Measurements from ENCODE around the gene POLR3A.
A peak's percentile ranks its signal among the peaks of the same experiment; 100 is the strongest.

The POLR3A gene

DNA sequence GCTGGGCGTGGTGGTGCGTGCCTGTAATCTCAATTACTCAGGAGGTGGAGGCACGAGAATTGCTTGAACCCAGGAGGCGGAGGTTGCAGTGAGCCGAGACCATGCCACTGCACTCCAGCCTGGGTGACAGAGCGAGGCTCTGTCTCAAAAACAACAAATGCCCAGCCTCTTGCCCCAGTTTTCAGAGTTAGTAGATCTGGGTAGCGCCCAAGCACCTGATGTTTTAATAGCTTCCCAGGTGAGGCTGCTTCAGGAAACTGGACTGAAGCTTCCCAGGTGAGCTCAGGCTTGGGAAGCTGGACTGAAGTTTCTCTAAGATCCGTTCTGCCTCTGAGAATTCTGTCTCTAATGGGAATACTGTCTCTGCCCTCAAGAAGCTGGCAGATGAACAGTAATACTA, 16.5 kb upstream of the POLR3A start:
- no peak for DNase-seq

DNA sequence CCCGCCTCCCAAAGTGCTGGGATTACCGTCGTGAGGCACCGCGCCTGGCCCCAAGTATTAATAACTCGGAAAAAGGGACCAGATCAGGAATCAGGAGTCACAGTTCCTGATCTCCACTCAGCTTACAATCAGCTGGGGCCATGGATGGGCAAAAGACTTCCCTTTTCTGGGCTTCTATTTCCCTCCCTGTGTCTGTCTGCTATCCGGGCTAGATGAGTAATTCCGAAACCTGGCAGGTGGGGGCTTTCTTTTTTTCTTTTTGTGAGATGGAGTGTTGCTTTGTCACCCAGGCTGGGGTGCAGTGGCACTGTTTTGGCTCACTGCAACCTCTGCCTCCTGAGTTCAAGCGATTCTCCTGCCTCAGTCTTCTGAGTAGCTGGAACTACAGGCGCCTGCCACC, 15.9 kb upstream of the POLR3A start:
- peak; percentile 87 for DNase-seq

DNA sequence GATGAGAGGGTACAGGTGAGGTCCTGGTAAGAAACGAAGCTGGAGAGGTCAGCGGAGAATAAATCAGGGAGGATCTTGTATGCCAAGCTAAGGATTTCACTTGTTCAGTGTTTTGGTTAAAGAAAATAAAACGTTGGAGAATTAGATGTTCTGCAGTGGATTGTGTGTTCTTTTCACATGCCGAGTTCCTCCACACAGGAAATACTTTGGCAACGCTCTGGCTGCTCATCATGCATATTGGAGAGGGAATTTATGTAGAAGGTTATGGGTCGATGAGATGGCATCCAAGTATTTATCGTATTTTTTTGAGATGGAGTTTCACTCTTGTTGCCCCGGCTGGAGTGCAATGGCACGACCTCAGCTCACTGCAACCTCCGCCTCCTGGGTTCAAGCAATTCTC, 15.4 kb upstream of the POLR3A start:
- no peak for DNase-seq

DNA sequence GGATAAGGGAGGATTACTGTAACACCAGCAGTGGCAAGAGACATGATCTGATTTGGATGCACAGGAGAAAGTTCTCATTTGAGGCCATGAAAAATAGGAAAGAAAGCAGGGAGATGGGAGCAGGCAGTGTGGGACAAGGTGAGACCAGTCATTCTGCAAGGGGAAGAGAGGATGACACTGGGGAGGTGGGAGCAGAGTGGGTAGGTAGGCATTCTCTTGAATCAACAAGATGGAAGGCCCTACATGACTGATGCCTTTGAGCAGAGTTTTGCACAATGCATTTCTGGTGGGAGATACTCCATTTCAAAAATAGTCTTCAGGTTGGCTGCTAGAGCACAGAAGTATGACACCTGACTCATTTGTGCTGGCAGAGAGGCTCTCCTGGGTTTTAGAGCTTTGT, 14.9 kb upstream of the POLR3A start:
- DNase-seq = no peak

DNA sequence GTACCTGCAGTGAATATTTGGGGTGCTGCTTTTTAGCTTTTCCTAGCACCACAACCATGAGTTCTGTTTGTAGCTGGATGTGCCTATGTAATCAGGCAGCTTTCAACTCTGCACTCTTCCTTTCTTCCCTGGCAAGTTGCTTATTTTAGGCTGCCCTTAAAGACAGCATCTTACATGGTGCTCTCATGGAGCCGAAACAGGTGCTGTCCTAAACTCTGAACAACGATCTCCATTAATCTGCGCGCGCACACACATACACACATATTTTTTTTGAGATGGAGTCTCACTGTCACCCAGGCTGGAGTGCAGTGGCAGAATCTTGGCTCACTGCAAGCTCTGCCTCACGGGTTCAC, 13.4 kb upstream of the POLR3A start:
- DNase-seq = no peak

DNA sequence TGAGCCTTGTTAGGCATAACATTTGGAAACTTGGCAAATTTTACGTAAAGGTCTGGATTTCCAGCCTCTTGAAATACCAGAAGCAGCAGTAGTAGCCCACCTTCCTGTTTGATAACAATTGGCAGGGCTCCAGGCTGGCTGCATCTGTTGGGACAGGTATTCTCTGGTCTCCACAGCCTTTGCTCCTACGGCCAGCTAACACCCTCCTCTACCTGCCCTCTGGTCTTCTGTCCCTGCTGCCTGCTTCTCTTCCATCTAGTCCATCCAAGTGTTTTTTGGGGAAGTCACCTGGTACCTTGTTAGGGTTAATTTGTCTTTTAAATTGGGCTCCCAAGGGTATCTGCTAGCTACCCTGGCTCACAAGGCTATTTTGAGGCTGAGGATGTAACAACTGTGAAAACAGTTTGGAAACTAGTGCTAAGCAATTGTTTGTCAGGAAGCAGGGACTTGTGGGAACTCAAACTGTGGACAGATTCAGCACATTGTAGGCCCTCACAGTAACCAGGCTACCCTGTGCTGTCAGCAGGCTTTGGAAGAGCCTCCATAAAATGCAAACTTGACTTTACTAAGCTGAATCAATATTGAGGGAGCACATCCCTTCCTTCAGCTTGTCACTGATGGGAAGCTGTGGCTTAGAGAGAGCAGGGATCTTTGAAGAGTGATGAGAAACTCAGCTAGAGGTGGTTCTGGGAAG, 12.9 kb upstream of the POLR3A start:
- DNase-seq = no peak

DNA sequence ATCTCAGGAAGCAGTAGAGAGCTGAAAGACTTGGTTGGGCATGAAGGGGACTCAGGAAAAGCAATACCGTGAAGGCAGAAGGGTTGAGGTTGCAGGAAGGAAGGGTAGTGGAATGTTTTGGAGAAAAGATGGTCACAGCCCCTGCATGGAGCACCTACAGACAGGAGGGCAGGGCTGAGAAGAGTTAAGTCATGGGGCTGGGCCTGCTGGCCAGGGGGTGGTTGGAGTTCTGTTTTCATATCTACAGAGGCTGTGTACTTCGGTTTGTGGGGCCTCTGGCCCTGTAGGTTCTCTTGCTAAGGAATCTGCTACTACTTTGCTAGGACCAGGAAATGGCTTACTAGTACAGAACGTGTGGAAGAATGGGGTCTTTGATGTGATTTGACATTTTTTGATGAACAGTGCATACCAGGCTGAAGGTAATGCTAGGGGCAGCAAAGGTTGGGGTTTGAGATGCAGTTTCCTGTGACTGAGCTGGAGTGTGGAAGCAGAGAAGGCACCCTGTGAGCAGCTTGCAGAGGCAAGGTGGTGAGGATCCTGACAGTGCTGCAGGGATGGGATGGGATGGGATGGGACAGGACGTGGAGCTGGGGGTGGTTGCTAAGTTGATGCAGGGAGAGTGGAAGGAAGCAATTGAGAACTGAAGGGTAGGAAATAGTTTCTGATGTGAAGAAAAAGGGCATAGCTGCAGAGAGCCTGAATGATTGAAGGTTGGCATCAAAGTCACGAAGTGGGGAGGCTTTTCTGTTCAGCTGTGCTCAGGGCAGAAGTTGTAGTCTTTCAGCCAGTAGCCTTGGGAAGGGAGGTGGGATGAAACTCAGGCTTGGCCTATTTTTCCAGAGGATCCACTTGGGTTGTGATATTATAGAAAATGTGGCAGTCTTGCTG, 12.1 kb upstream of the POLR3A start:
- DNase-seq = no peak

DNA sequence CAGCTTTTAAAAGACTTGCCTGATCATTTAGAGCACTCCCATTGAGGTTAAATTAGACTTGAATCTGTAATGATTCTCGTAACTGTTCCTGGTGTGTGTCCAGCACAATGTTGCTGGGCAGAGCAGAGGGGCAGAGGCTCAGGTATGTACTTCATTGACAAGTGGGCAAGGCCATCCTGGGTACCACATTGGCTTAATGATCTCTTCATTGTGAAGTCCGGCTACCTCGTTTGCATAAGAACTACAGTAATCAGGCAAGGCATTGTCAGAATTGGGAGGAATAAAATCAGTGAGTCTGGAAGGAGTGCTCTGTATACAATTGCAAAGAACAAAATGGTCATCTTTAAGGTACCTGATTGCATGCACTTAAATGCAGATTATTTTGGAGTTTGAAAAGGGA, 10.4 kb upstream of the POLR3A start:
- no peak for DNase-seq

DNA sequence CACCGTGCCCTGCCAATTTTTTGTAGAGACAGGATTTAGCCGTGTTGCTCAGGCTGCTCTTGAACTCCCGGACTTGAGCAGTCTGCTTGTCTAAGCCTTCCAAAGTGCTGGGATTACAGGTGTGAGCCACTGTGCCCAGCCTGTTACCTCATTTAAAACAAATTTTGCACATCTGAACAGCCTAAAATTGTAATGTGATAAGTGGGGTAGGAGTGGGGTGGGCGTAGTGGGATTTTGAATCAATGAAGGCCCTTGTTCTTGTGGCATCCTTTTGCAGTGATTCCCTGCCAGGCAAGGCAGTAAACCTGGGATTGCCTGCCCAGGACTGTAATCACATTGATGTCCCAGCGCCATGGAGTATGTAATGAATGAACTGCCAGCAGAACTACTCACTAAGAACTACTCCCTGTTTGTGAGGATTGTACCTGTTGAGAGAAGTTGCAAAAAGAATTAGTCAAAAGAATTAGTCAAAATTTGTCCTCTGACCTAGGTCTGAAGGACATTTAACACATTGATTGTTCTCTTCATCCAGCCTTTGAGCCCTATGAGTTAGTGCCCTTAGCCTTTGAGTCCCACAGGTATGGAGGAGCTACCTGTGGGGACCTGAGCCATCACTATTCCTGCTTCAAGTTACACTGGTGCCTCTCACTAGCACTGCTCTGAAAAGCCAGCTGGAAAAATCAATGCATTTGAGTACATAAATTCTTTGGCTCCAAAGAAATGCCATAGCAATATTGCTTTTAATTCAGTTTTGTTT, 9.7 kb upstream of the POLR3A start:
- no peak for DNase-seq

DNA sequence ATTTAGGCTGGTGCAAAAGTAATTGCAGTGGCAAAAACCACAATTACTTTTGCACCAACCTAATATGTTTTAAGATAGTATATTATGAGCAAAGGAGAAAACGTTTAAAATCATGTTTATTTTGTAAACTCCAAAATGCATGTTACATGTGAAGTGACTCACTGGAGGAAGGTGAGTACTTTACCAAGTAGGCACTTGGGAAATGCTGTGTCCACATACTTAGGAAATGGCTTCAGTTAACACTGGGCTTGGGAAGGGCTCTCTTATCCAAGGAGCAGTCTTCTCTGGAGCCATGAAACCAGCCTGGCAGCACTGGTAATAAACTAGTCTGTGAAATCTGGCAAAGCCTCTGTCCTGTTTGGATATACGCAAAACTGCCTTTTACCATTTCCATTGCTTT, 8.8 kb upstream of the POLR3A start:
- no peak for DNase-seq

DNA sequence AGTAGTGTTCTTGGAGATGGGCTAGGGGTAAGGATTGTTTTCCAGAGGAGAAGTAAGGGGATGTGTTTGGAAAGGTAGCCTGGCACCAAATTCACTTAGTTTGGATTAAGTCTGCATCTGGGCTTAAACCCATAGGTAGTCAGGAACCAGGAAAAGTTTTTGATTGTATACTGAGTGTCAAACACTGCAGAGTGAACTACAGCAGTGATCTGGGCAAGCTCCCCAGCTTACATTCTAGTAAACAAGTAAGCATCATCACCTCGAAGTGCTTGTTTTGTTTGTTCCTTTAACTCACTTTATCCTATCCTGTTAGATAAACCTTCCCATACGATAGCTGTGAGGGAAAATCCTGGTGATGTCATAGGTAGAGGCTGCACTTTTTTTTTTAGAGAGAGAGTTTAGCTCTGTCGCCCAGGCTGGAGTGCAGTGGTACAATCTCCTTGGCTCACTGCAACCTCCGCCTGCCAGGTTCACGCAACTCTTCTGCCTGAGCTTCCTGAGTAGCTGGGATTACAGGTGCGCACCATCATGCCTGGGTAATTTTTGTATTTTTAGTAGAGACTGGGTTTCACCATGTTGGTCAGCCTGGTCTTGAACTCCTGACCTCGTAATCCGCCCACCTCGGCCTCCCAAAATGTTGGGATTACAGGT, 6.7 kb upstream of the POLR3A start:
- DNase-seq = no peak

DNA sequence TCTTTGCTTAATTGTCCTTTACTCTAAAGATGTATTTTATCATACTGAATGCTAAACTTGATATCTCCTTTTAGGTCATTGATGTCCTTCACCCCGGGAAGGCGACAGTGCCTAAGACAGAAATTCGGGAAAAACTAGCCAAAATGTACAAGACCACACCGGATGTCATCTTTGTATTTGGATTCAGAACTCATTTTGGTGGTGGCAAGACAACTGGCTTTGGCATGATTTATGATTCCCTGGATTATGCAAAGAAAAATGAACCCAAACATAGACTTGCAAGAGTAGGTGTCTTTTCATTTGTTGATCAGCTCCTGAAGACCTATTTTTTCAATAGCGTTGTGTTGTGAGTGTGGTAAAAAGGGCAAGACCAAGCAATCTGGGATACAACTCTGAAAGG, 6.1 kb upstream of the POLR3A start:
- no peak for DNase-seq

DNA sequence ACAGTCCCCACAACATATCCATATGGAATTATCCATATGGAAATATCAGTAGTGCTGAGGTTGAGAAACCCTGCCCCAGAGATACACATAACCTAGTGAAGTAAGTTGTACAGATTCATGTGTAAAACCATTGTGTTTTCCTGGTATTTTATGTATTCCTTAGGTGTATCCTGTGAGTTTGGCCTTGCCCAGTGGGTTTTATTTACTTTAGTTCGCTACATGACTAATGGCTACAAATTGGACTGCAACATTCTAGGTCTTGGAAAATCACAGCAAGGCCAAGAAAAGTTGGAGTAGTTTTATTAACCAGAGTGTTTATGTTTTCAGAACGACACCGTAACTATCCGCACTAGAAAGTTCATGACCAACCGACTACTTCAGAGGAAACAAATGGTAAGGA, 5.7 kb upstream of the POLR3A start:
- no peak for DNase-seq

DNA sequence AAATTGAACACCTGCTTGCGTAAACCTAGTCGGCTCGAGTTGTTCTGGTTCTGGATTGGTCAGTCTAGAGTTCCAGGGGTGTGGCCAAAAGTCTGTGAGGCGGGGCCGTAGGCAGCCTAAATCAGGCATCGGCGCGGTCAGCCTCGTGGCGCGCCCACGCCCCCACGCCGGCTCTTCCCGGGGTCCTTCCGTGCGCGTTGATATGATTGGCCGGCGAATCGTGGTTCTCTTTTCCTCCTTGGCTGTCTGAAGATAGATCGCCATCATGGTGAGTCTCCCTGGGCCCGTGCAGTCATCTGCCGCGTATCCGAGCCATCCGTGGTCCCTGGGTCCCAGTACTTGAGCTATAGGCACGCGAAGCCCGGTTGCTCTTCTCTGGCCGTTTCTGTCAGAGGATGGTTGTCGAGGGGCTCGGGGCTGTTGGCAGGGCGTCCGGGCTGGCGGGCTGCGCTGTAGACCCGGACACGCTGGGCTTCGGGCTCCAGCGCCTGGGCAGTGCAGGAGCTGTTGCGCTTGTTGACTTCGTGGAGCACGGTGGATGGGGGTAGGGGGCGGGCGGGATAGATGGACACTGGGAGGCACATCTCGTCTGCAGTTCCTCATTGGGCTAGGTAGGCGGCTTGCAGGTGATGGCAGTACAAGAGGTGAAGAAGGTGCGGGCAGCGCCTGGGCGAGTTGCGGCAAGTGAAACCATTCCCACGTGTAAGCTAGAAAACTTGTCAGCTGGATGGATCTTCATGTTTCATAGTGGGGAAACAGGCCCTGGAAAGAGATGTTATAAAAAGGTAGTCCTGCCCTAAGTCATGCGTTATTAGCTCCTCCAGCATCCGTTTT, 4.5 kb upstream of the POLR3A start, which contains the start of gene RPS24:
RPS24 (plus strand) TSS at position 227 of the 834 bp plus-strand sequence; CDS start at position 266, 39 bp downstream.
- peak; percentile 97 for DNase-seq

DNA sequence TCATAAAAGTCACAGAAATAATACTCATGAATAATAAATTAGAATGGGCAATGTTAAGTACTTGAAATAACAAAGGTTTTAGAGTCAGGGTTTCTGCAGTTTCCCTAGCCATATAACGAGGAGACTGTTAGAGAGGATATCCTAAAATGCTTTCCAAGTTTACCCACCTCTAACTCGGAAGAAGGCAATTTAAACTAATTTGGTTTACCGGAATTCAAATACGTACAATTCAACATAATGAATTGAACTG, 4.0 kb upstream of the POLR3A start:
- no peak for DNase-seq

DNA sequence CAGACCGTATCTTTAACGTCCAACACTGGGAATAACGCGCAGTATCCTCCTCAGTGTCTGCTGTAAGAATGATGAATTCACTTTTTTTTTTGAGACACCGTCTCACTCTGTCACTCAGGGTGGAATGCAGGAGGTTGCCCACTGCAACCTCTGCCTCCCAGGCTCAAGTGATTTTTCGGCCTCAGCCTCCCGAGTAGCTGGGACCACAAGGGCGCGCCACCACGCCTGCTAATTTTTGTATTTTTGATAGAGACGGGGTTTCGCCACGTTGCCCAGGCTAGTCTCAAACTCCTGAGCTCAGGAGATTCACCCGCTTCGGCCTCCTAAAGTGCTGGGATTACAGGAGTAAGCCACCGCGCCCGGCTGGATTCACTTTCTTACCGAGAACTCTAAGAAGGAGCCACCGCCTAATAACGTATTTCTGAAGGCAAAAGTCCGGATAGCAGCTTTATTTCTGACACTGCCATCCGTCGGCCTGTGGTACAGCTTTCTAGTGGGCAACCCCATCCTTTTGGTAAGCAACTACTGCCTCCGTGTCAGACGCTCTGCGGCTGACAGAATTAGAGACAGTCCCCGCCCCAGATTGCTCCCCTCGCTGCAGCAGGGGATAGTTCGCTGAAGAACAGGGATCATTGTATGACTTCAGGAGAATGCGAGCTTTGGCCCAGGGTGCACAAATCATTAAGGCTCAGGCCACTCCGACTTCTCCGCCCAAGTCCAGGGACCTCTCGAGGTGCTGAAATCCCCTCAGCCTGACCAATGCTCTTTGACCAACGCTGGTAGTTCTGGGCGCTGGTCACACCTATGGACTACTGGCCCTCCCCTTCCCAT, 662 bp downstream of the POLR3A start:
- no peak for DNase-seq

DNA sequence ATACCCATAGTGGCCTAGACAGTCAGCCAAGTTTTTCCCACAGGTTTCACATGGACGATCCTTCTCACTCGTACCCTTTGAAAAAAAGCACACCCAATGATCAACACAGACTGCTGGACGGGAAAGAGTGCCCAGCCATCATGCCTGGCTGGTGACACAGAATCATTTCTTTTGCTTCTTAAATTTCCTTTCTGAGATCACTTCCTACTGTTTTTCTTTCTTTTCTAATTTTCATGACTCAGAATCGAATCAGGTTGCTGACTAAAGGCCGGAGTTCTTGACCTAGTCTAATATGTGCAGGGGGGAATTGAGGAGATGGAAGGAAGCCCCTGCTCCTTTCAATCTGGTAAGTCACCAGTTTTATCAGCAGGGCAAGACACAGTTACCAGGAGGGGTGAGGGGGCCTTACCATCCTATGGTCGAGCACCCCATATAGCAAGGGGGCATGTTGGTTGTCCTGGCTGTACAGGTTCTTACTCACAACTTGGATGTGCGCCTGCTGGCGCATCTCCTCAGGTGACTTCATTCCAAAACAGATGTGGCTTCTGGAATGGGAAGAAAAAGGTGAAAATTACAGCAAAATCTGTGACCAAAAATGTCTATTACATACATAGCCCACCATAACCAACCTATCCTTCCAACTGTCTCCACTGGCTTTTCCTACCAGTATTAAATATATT, 3.5 kb downstream of the POLR3A start:
- DNase-seq = no peak

DNA sequence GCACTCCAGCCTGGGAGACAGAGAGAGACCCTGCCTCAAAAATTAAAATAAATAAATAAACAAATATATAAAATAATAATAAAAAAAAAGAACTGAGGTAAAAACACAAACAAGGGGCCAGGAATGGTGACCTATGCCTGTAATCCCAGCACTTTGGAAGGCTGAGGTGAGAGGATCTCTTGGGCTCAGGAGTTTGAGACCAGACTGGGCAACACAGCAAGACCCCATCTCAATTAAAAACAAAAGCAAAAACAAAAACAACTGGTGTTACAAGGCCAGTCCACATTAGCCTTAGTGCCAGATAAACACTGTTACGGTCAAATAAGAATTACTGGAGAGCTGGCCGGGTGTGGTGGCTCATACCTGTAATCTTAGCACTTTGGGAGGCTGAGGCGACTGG, 5.6 kb downstream of the POLR3A start:
- DNase-seq = no peak

DNA sequence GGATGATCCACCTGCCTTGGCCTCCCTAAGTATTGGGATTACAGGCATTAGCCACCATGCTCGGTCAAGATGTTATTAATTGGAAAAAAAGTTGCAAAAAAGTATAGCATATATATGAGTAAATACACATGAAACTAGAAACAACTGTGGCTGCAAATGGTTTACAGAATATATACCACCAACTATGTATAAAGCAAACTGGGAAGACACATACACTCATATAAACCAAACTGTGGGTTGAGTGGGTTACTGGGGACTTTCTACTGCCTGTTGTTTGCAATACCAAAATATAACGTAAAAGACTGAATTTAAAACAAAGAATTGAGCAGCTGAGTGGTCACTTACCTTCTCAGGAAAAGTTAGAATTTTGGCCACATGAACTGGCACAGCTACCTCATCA, 8.1 kb downstream of the POLR3A start:
- no peak for DNase-seq

DNA sequence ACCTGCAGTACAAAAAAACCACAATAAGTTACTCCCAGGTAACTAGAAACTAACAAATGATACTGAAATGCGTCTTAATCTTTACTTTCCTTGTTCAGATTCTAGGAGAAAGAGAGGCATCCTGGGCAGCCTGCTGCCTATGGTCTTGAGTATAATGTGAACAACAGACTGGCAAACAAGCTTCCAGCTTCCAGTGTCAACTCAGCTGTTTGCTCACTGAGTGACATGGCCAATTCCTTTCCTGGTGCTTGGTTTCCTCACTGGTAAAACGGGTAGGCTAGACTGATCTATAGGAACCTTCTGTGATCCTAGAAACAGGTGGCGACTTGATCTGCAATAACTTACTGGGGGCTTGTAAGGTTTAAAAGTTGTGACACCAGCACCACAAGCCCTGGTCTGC, 10.1 kb downstream of the POLR3A start:
- DNase-seq = no peak

DNA sequence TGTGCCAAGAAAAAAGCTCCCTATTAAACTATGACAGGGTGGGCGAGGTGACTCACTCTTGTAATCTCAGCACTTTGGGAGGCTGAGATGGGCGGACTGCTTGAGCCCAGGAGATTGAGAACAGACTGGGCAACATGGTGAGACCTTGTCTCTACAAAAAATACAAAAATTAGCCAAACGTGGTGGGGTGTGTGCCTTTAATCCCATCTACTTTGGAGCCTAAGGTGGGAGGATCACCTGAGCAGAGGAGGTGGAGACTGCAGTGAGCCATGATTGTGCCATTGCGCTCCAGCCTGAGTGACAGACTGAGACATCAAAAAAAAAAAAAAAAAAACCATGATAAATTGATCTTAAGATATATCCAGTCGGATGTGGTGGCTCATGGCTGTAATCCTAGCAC, 11.5 kb downstream of the POLR3A start:
- no peak for DNase-seq

All from MV-4-11 (cell line).